ENCODE measurements around the gene GFRA1. TPM values are rescaled to one million over a fixed set of nuclear protein-coding genes. Genes with fewer than 3 reads are reported as not detected.

GFRA1 gene
- polyA plus RNA-seq, 1 donor (not counting 4 experiments of a cell fraction or from before 2014, with no cell fraction given): not detected

- Histone ChIP-seq H3K9me3 (ENCODE audit: control insufficient read depth, low read depth, low read length) (no peaks in the 10 kb centered on the region), H3K4me2 (ENCODE audit: control insufficient read depth, extremely low read depth, insufficient read depth, low read depth, low read length) (no peak overlapping the region), H2AFZ (ENCODE audit: control insufficient read depth, low read length) (no peak overlapping the region), H4K20me1 (ENCODE audit: control insufficient read depth, extremely low read depth, insufficient read depth, low read length) (no peaks in the 10 kb centered on the region), H3K27ac (ENCODE audit: control insufficient read depth, insufficient read depth, low read length) (no peak overlapping the region), H3K4me3 (ENCODE audit: control insufficient read depth in 2 of 3, extremely low read depth in 1 of 3, insufficient read depth in 2 of 3, low read depth in 1 of 3, low read length in 3 of 3) (no peak overlapping the region), H3K36me3 (ENCODE audit: control insufficient read depth in 2 of 2, extremely low read depth in 1 of 2, insufficient read depth in 2 of 2, low read length in 2 of 2) (no peaks in the 10 kb centered on the region), H3K79me2 (ENCODE audit: control insufficient read depth, insufficient read depth, low read length) (no peaks in the 10 kb centered on the region), H3K9ac (ENCODE audit: control insufficient read depth, extremely low read depth, insufficient read depth, low read length) (no peak overlapping the region), H3K9me1 (ENCODE audit: control insufficient read depth, extremely low read depth, insufficient read depth, low read length) (no peaks in the 10 kb centered on the region), H3K4me1 (ENCODE audit: control insufficient read depth, extremely low read depth, insufficient read depth, low read length) (peaks cover under 1% of the 10 kb centered on the region), H3K27me3 (ENCODE audit: control insufficient read depth, extremely low read depth, insufficient read depth, low read length) (peaks cover 24% of the 10 kb centered on the region)
- dilution Hi-C loops (cut with MboI; ENCODE audit: extremely low pct_ligation_motif_present, low sequenced_read_pairs): no loop called here
- TF ChIP-seq CTCF (optimal IDR thresholded peaks at IDR 0.05 in 1 of 3, IDR thresholded peaks at IDR 0.05 in 1 of 3, conservative IDR thresholded peaks at IDR 0.05 in 1 of 3; ENCODE audit: extremely low read depth in 1 of 3, insufficient read depth in 2 of 3, low read length in 3 of 3) (no peak), EZH2 (IDR thresholded peaks at IDR 0.05; ENCODE audit: low read length) (no peak)
- FAIRE-seq (no peak), DNase-seq (ENCODE audit: low read depth, low spot score) (no peak)
Measured at GRCh38 chr10:116278846-116279245, 5.8 kb upstream of the GFRA1 start.

- H3K4me3 ChIP-seq (ENCODE audit: control insufficient read depth in 2 of 3, extremely low read depth in 1 of 3, insufficient read depth in 2 of 3, low read depth in 1 of 3, low read length in 3 of 3): no peak overlapping the region
- dilution Hi-C loops (cut with MboI; ENCODE audit: extremely low pct_ligation_motif_present, low sequenced_read_pairs): no loop called here
- FAIRE-seq (no peak), DNase-seq (ENCODE audit: low read depth, low spot score) (no peak)
- H3K27me3 ChIP-seq (ENCODE audit: control insufficient read depth, extremely low read depth, insufficient read depth, low read length): peaks cover 43% of the 10 kb centered on the region
- H4K20me1 ChIP-seq (ENCODE audit: control insufficient read depth, extremely low read depth, insufficient read depth, low read length): no peaks in the 10 kb centered on the region
- H3K9ac ChIP-seq (ENCODE audit: control insufficient read depth, extremely low read depth, insufficient read depth, low read length): no peak overlapping the region
- TF ChIP-seq CTCF (optimal IDR thresholded peaks at IDR 0.05 in 1 of 3, IDR thresholded peaks at IDR 0.05 in 1 of 3, conservative IDR thresholded peaks at IDR 0.05 in 1 of 3; ENCODE audit: extremely low read depth in 1 of 3, insufficient read depth in 2 of 3, low read length in 3 of 3): no peak
- TF ChIP-seq EZH2 (IDR thresholded peaks at IDR 0.05; ENCODE audit: low read length): no peak
- no peak overlapping the region for H3K4me2 ChIP-seq (ENCODE audit: control insufficient read depth, extremely low read depth, insufficient read depth, low read depth, low read length)
- H3K79me2 ChIP-seq (ENCODE audit: control insufficient read depth, insufficient read depth, low read length): no peaks in the 10 kb centered on the region
- H3K9me3 ChIP-seq (ENCODE audit: control insufficient read depth, low read depth, low read length): no peaks in the 10 kb centered on the region
- peaks cover 17% of the 10 kb centered on the region for H3K4me1 ChIP-seq (ENCODE audit: control insufficient read depth, extremely low read depth, insufficient read depth, low read length)
- no peaks in the 10 kb centered on the region for H3K36me3 ChIP-seq (ENCODE audit: control insufficient read depth in 2 of 2, extremely low read depth in 1 of 2, insufficient read depth in 2 of 2, low read length in 2 of 2)
- H3K27ac ChIP-seq (ENCODE audit: control insufficient read depth, insufficient read depth, low read length): no peak overlapping the region
- no peak overlapping the region for H2AFZ ChIP-seq (ENCODE audit: control insufficient read depth, low read length)
- no peaks in the 10 kb centered on the region for H3K9me1 ChIP-seq (ENCODE audit: control insufficient read depth, extremely low read depth, insufficient read depth, low read length)
Measured at GRCh38 chr10:116276981-116277380, 4.0 kb upstream of the GFRA1 start.
